HG02588 (cell line): ENCODE measurements around the gene TTC21B.

Source experiments
- ATAC-seq: cut with Tn5 transposase; IDR thresholded peaks from one replicate; pipeline ENCODE4 v1.9.1; 2021; ENCODE audit warnings: mild to moderate bottlenecking, moderate library complexity; ENCODE audit not compliant: unreplicated experiment

TTC21B gene

DNA sequence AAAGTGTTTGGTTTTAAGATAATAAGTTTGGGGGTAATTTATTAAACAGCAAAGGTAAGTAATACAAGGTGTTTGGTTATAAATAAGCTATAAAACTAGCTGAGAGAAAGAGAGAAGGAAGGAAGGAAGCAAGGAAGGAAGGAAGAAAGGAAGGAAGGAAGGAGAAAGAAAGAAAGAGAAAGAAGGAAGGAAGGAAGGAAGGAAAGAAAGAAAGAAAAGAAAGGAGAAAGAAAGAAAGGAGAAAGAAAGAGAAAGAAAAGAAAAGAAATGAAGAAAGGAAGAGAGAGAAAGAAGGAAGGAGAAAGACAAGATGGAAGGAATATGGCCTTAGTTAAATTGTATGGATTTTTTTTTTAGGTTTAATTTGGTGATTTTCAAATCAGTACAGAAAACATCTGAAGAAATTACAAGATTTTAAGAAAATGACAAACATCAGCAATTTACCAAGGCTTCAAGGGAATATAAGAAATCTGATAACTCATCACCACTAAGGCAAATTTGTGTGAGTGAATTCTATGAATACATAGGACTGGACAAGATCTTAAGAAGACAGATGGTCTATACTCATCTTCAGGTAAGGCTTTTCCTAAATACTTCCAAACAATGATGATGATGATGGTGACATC, 113.1 kb downstream of the TTC21B start:
- ATAC-seq, result no peak

DNA sequence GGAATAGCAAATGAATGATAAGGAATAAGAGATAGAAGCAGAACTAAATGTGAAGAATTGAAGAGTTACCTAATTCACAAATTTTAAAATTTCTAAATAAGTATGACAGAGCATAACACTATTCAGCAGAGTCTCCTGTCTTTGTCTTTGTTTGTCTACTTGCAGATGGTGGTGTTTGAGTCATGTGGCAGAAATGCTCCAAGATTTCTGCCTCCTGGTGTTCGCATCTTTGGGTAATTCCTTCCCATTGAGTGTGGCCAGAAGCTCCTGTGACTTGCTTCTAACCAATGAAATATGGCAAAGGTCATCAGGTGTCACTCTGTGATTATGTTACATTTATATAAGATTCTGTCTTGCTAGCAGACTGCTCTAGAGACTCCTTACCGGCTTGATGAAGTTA, 114.0 kb downstream of the TTC21B start:
- ATAC-seq, result no peak

DNA sequence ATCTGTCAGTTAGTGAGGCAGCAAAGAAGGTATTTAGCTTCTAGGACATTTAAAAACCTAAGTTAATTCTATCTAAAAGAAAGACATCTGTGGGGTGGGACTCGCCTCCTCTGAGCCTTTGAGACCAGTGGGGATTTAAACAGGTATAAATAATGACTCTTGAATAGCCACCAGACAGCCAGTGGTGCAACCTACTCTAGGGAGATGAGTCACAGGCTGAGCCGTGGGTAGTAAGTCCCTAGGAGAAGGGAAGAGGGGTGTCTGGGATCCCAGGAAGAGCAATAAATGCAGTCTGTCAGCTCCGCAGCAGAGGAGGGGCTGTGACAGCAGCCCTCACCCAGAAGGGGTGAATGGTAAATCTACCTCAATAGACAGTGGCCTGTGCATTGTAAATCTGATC, 116.5 kb downstream of the TTC21B start:
- no peak for ATAC-seq

DNA sequence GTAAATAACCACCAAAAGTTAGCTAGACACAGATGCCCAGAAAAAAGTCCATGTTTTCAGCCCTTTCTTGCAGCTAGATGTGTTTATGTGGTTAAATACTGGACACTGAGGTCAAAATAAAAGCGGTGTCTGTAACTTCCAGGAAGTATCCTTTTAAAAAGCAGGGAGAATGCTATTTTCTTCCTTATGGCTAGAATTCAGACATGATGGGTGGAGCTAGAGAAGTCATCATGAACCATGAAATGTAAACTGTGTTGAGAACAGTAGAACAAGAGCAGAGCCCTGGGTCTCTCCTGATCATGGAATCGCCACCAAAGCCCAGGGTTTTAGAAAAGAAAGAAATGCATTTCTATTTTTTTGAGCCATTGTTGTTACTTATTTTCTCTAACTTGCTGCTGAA, 118.2 kb downstream of the TTC21B start:
- no peak for ATAC-seq

DNA sequence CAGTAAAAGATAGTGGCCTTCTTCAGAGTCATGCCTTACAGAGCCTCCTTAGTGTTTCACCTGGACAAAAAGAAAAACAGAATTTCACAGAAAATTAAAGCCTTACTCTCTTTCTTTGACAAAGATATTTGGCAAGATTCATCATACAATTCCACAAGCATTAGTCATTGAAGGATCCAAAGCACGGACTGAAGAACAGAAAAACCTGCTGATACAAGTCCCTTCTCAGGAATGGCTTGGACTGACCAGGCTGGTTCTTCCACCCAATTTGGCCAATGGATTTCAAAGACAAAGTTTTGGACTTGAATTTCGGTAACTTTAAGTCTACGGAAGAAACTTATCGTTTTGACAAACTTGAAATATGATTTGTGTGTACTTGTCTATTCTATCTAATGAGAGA, 120.4 kb downstream of the TTC21B start:
- no peak for ATAC-seq

DNA sequence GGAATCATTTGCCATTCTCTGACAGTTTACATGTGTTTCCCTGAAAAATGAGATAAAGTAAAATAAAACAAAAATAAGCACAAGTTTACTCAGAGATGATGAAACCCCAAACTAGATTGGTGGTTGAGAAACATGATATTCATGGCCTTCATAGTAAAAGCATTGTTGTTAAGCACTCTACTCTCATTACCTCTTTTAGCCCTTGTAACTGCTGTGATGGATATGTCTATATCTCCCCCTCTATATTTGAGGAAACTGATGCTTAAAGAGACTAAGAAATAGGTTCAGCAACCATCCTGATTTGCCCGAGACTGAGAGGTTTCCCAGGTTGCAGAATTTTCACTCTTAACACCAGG, 125.7 kb downstream of the TTC21B start:
- ATAC-seq, result no peak

DNA sequence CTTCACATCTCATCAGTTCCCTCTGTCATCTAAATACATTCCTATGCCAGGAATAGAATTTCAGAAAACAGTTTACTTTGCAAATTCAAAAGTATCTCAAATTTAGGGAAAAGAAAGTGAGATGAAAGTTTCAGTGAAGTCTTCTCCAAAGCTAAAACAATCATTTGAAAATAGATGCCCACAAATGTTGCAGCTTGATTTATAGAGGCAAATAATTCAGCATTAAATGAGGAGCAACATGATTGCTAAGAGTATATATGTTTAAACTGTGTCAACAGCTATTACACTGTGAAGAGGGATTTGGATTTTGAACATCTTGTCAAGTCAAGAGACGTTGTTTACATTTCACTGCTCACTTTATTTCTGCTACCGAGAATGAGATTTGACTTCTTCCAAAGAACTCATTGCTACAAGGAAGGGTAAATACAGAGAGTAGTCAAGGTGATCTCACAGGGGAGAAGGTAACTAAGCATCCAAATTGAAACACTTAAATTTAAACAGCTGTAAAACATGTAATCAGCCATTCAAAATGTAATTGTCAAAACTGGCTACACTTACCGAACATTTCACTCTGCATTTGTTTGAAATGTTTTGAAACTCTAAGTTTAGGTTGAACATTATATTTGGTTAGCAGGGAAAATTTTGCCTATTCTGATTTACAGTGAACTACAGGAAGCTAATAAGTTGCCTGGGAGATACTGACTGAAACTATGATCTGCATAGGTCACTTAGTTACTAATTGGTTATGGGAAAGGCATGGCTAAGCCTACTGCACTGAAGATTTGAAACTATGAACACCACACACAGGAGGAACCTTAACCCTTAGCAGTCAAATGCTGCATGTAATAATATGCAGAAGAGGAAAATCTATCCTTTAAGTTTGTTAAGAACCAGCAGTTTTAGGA, 126.3 kb downstream of the TTC21B start:
- peak; percentile 67 for ATAC-seq

DNA sequence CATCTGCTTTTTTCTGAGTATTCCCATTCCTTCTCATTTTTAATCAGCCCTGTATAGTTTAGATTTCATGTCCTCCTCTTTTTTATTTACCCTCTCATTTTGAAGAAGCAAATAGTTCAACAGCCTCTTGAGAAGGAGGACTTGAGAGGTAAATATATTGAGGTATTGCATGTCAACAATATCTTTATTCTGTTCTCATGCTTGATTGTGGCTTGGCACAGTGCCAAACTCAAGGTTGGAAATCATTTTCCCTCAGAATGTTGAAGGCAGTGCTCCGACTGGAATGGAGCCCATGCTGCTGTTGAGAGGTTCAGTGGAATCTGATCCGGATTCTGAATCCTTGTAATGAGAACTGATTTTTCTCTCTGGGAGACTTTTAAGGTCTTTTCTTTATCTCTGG, 128.5 kb downstream of the TTC21B start:
- no peak for ATAC-seq
